GM21528 (cell line): ENCODE results near the gene TUBGCP2.
A peak's percentile ranks its signal among the peaks of the same experiment; 100 is the strongest.
"Not testable (repeated sequence)": the region's sequence is repeated elsewhere in the genome, so short reads cannot be mapped to it uniquely, and the experiment has no call there.

Experiments
- ATAC-seq: cut with Tn5 transposase; IDR thresholded peaks from one replicate; pipeline ENCODE4 v1.9.1; 2021; ENCODE audit warnings: mild to moderate bottlenecking, moderate library complexity; ENCODE audit not compliant: unreplicated experiment, low FRiP score

TUBGCP2 gene

GRCh38 chr10:133270204-133270603 is 38.5 kb downstream of the TUBGCP2 start:
- ATAC-seq, result no peak

GRCh38 chr10:133269367-133269766 is 39.3 kb downstream of the TUBGCP2 start:
- no peak for ATAC-seq

GRCh38 chr10:133268532-133268931 is 40.1 kb downstream of the TUBGCP2 start:
- no peak for ATAC-seq

GRCh38 chr10:133267829-133268228 is 40.8 kb downstream of the TUBGCP2 start:
- ATAC-seq, result no peak

GRCh38 chr10:133267293-133267692 is 41.4 kb downstream of the TUBGCP2 start:
- ATAC-seq, result no peak

GRCh38 chr10:133266056-133266795 is 42.4 kb downstream of the TUBGCP2 start:
- no peak for ATAC-seq

GRCh38 chr10:133265052-133265451 is 43.6 kb downstream of the TUBGCP2 start:
- ATAC-seq, result not testable (repeated sequence)

GRCh38 chr10:133264461-133264860 is 44.2 kb downstream of the TUBGCP2 start:
- ATAC-seq, result no peak

GRCh38 chr10:133263674-133264073 is 45.0 kb downstream of the TUBGCP2 start:
- no peak for ATAC-seq

GRCh38 chr10:133262696-133263095 is 46.0 kb downstream of the TUBGCP2 start:
- no peak for ATAC-seq

- ATAC-seq, result peak; percentile 46
These were observed 46.8 kb downstream of the TUBGCP2 start for GRCh38 chr10:133261726-133262325.

- peak; percentile 52 for ATAC-seq
These were observed 47.6 kb downstream of the TUBGCP2 start for GRCh38 chr10:133260895-133261725.

- ATAC-seq, result no peak
These were observed 49.1 kb downstream of the TUBGCP2 start for GRCh38 chr10:133259602-133259989.

- ATAC-seq, result no peak
These were observed 49.7 kb downstream of the TUBGCP2 start for GRCh38 chr10:133258818-133259601.

- ATAC-seq, result no peak
These were observed 50.4 kb downstream of the TUBGCP2 start for GRCh38 chr10:133258066-133258817.

- no peak for ATAC-seq
These were observed 51.1 kb downstream of the TUBGCP2 start for GRCh38 chr10:133257489-133258065.

GRCh38 chr10:133255323-133255722 is 53.3 kb downstream of the TUBGCP2 start:
- ATAC-seq, result no peak

- no peak for ATAC-seq
These were observed 54.1 kb downstream of the TUBGCP2 start for GRCh38 chr10:133254421-133255120.
